ENCODE data around the gene GNAI2. TPM values are rescaled to one million over a fixed set of nuclear protein-coding genes. Genes with fewer than 3 reads are reported as not detected.

Gene GNAI2
- polyA plus RNA-seq, 3 donors, result 914 to 1,492 (median 1,165) TPM

DNA sequence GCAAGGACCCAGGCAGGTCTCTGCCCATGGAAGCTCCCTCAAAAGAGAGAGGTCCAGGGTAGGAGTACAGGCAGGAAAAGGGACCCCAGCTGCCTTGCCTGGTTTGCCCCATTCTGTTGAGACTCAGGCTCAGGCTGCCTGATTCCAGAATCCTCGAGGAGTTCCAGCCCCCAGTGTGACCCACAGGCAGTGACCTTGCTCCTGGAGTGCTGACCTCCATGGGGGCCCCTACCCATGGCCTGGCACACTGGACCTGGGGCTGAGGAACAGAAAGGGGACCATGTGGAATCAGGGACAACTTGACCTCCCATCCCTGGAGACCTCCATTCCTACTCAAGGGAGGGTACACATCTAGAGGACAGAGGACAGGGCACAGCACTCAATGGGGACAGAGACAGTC lies 29.6 kb downstream of the GNAI2 start:
- H3K27me3 ChIP-seq (ENCODE audit: control insufficient read depth in 2 of 2, insufficient read depth in 2 of 2, low read length in 2 of 2), result peaks cover 0 to 22% of the 10 kb centered on the region in 2 donors
- TF ChIP-seq, protein P1, sequence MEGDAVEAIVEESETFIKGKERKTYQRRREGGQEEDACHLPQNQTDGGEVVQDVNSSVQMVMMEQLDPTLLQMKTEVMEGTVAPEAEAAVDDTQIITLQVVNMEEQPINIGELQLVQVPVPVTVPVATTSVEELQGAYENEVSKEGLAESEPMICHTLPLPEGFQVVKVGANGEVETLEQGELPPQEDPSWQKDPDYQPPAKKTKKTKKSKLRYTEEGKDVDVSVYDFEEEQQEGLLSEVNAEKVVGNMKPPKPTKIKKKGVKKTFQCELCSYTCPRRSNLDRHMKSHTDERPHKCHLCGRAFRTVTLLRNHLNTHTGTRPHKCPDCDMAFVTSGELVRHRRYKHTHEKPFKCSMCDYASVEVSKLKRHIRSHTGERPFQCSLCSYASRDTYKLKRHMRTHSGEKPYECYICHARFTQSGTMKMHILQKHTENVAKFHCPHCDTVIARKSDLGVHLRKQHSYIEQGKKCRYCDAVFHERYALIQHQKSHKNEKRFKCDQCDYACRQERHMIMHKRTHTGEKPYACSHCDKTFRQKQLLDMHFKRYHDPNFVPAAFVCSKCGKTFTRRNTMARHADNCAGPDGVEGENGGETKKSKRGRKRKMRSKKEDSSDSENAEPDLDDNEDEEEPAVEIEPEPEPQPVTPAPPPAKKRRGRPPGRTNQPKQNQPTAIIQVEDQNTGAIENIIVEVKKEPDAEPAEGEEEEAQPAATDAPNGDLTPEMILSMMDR (IDR thresholded peaks at IDR 0.05), result no peak
- no peak overlapping the region for H2AFZ ChIP-seq (ENCODE audit: insufficient read depth, low read depth, low read length, poor library complexity, severe bottlenecking)
- intact Hi-C loops (cut with micrococcal nuclease), result no loop called here
- 83% methylated on average over 1 of the region's 1 CpG for WGBS (ENCODE audit: insufficient coverage)
- H3K4me3 ChIP-seq (replicated peaks in 1 of 3; ENCODE audit: low read depth in 2 of 3, low read length in 3 of 3), result no peak overlapping the region
- H3K79me2 ChIP-seq (ENCODE audit: insufficient read depth, low read length), result no peaks in the 10 kb centered on the region
- H3K27ac Mint-ChIP-seq, result no peak overlapping the region
- peaks cover 3% of the 10 kb centered on the region for H3K4me1 Mint-ChIP-seq
- peaks cover 2 to 5% of the 10 kb centered on the region in 2 donors for H3K4me1 ChIP-seq (ENCODE audit: control insufficient read depth in 1 of 2, insufficient read depth in 2 of 2, low read length in 2 of 2)
- H3K9me3 Mint-ChIP-seq, result no peaks in the 10 kb centered on the region
- H3K27ac ChIP-seq (ENCODE audit: low read depth in 1 of 2, low read length in 2 of 2), result no peak overlapping the region
- no peaks in the 10 kb centered on the region for H3K36me3 ChIP-seq (replicated peaks in 1 of 2; ENCODE audit: control insufficient read depth in 1 of 2, insufficient read depth in 2 of 2, low read length in 2 of 2)
- H3K9ac ChIP-seq (ENCODE audit: insufficient read depth, low read length, poor library complexity, severe bottlenecking), result no peak overlapping the region
- peaks cover 26% of the 10 kb centered on the region for H4K20me1 ChIP-seq (ENCODE audit: insufficient read depth, low read length)
- peaks cover 2% of the 10 kb centered on the region in 2 donors for H3K36me3 Mint-ChIP-seq
- DNase-seq, result no peak
- H3K4me3 Mint-ChIP-seq, result no peak overlapping the region
- no peaks in the 10 kb centered on the region for H3K9me3 ChIP-seq (replicated peaks in 1 of 2; ENCODE audit: control insufficient read depth in 1 of 2, insufficient read depth in 1 of 2, low read length in 2 of 2)
- peaks cover 31 to 40% (median 36%) of the 10 kb centered on the region in 3 donors for H3K27me3 Mint-ChIP-seq (ENCODE audit: low read depth in 3 of 3)
- no peak overlapping the region for H3K4me2 ChIP-seq (replicated peaks; ENCODE audit: extremely low read depth, low read length, poor library complexity, severe bottlenecking)

DNA sequence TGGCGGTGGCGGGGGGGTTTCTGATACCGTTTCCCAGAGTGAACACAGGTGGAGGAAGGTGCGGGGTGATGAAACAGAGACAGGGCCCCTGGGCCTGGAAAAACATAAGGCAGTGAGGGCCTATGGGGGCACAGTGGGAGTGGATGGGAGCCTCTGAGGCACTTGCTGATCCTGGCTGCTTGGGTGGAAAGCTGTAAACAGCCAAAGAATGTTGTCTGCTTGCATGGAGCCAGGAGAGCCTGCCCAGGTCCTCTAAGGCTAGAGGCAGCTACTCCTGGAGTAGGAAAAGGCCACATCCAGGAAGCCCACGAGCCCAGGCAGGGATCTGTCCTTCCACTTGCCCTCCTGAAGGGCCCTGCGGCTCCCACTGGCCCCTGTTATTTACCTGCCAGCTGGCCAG lies 30.0 kb downstream of the GNAI2 start:
- Mint-ChIP-seq H3K27me3 (ENCODE audit: low read depth in 3 of 3) (peaks cover 31 to 40% (median 37%) of the 10 kb centered on the region in 3 donors), H3K4me1 (peaks cover 3% of the 10 kb centered on the region), H3K36me3 (peaks cover 2% of the 10 kb centered on the region in 2 donors), H3K9me3 (no peaks in the 10 kb centered on the region), H3K4me3 (peak overlapping the region in 1 of 2 donors; percentile 9), H3K27ac (no peak overlapping the region)
- intact Hi-C loops (cut with micrococcal nuclease), result no loop called here
- Histone ChIP-seq H3K27me3 (ENCODE audit: control insufficient read depth in 2 of 2, insufficient read depth in 2 of 2, low read length in 2 of 2) (peaks cover 0 to 22% of the 10 kb centered on the region in 2 donors), H3K9ac (ENCODE audit: insufficient read depth, low read length, poor library complexity, severe bottlenecking) (no peak overlapping the region), H3K4me3 (replicated peaks in 1 of 3; ENCODE audit: low read depth in 2 of 3, low read length in 3 of 3) (no peak overlapping the region), H3K36me3 (replicated peaks in 1 of 2; ENCODE audit: control insufficient read depth in 1 of 2, insufficient read depth in 2 of 2, low read length in 2 of 2) (no peaks in the 10 kb centered on the region), H4K20me1 (ENCODE audit: insufficient read depth, low read length) (peaks cover 22% of the 10 kb centered on the region), H3K4me1 (ENCODE audit: control insufficient read depth in 1 of 2, insufficient read depth in 2 of 2, low read length in 2 of 2) (peaks cover 0 to under 1% of the 10 kb centered on the region in 2 donors), H3K27ac (ENCODE audit: low read depth in 1 of 2, low read length in 2 of 2) (no peak overlapping the region), H3K4me2 (replicated peaks; ENCODE audit: extremely low read depth, low read length, poor library complexity, severe bottlenecking) (no peak overlapping the region), H3K9me3 (replicated peaks in 1 of 2; ENCODE audit: control insufficient read depth in 1 of 2, insufficient read depth in 1 of 2, low read length in 2 of 2) (no peaks in the 10 kb centered on the region), H2AFZ (ENCODE audit: insufficient read depth, low read depth, low read length, poor library complexity, severe bottlenecking) (no peak overlapping the region), H3K79me2 (ENCODE audit: insufficient read depth, low read length) (no peaks in the 10 kb centered on the region)
- TF ChIP-seq, protein P1 (IDR thresholded peaks at IDR 0.05), result no peak
- WGBS (ENCODE audit: insufficient coverage), result 93% methylated on average over 6 of the region's 6 CpGs
- DNase-seq, result no peak
